ENCODE measurements around the gene ERP29. TPM values are rescaled to one million over a fixed set of nuclear protein-coding genes. Genes with fewer than 3 reads are reported as not detected.
"Not testable (repeated sequence)": the region's sequence is repeated elsewhere in the genome, so short reads cannot be mapped to it uniquely, and the experiment has no call there.

Gene ERP29
- total RNA-seq, 1 donor: 56.0 TPM

DNA sequence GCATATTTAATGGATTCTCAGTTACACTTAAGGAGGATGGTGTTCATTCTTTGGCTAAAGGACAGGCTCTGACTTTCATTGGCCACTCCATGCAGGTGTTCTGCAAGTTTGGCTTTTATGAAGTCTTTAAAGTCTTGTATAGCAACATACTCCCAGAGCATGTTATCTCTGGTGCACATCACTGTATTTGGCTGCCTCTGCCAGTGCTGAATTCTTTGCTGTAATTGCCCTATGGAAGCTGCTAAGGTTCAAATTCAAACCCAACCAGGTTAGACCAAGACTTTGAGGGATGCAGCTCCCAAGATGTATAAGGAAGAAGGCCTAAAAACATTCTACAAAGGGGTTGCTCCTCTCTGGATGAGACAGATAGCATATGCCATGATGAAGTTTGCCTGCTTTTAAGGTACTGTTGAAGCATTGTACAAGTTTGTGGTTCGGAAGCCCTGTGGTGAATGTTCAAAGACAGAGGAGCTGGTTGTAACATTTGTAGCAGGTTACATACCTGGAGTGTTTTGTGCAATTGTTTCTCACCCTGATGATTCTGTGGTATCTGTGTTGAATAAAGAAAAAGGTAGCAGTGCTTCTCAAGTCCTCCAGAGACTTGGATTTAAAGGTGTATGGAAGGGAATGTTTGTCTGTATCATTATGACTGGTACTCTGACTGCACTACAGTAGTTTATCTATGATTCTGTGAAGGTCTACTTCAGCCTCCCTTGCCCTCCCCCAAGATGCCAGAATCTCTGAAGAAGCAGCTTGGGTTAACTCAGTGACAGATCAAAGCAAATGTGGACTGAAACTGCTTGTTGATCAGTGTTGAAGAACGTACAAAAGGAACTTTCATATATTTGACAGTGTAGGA, 19.7 kb upstream of the ERP29 start:
- TF ChIP-seq, protein P1, sequence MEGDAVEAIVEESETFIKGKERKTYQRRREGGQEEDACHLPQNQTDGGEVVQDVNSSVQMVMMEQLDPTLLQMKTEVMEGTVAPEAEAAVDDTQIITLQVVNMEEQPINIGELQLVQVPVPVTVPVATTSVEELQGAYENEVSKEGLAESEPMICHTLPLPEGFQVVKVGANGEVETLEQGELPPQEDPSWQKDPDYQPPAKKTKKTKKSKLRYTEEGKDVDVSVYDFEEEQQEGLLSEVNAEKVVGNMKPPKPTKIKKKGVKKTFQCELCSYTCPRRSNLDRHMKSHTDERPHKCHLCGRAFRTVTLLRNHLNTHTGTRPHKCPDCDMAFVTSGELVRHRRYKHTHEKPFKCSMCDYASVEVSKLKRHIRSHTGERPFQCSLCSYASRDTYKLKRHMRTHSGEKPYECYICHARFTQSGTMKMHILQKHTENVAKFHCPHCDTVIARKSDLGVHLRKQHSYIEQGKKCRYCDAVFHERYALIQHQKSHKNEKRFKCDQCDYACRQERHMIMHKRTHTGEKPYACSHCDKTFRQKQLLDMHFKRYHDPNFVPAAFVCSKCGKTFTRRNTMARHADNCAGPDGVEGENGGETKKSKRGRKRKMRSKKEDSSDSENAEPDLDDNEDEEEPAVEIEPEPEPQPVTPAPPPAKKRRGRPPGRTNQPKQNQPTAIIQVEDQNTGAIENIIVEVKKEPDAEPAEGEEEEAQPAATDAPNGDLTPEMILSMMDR (IDR thresholded peaks at IDR 0.05; ENCODE audit: insufficient read depth, low read length): no peak
- H3K4me3 ChIP-seq (ENCODE audit: low read depth, low read length): no peak overlapping the region
- DNase-seq (ENCODE audit: low read depth): no peak

DNA sequence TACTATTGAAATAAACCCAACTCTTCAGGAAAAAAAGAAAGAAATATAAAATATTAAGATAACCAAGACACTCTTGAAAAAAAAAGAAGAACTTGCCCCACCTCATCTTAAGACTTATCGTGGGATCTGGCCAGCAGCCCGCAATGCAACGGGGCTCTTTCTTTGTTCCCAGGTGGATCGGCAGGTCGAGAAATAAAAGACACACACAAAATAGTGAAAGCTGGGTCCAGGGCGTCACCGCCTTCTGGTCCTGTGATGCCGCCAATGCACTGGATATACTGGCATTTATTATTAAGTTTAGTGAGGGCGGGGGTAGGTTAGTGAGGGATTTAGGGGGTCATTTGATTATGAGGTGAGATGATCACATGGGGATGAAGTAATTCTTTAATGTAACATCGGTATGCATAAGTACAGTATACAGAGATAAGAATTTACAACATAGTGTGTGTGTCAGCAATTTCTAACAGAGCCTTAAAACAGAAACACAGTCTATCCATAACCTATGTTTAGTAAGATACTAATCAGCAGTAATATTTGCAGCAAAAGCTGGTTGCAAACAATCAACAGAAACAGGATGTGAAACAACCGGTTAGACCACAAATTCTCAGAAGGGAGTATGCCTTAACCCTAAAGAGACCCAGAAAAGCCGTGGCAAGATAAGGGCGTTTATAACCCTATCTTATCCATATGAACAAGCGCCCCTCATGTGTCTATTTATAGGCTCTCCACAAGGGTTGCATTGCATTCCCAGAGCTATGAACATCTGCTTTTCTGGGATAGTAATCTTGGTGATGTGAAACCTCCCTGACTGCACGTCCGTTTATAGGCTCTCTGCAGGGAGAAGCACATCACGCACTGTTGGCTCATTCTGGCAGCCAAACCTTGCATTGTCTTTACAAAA, 18.8 kb upstream of the ERP29 start:
- H3K4me3 ChIP-seq (ENCODE audit: low read depth, low read length); DNase-seq (ENCODE audit: low read depth): not testable (repeated sequence)

DNA sequence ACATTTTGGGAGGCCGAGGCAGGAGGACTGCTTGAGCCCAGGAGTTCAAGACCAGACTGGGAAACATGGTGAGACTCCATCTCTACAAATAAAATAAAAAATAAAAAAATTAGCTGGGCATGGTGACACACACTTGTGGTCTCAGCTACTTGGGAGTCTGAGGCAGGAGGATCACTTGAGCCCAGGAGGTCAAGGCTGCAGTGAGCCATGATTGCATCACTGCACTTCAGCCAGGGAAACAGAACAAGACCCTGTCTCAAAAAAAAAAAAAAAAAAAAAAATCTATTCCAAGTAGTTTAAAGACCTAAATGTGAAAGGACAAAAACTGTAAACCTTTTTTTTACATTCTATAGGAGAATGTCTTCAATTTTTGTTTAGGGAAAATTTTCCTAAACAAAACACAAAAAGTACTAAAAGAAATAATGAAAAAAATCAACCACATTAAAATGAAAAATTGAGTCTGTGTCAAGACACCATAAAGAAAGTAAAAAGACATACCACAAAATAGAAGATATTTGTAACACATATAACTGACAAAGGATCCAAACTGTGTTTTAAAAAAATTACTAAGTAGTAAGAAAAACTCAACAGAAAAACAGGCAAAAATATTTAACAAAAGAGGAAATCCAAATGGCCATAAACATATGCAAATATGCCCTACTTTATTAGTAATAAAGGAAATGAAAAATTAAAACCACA, 17.3 kb upstream of the ERP29 start:
- TF ChIP-seq, protein P1 (IDR thresholded peaks at IDR 0.05; ENCODE audit: insufficient read depth, low read length): no peak
- DNase-seq (ENCODE audit: low read depth): no peak
- H3K4me3 ChIP-seq (ENCODE audit: low read depth, low read length): no peak overlapping the region

DNA sequence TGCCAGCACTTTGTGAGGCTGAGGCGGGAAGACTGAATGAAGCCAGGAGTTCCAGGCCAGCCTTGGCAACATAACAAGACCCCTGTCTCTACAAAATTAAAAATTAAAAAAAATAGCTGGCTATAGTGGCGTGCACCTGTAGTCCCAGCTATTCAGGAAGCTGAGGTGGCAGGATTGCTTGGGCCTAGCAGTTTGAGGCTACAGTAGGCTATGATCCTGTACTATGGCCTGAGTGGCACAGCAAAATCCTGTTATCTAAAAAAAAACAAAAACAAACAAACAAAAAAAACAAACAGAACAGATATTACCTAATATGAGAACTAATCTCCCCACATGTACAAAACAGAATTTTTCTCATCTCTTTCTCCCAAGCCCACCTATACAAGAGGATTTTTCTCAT, 15.9 kb upstream of the ERP29 start:
- DNase-seq (ENCODE audit: low read depth): no peak
- TF ChIP-seq, protein P1 (IDR thresholded peaks at IDR 0.05; ENCODE audit: insufficient read depth, low read length): no peak
- H3K4me3 ChIP-seq (ENCODE audit: low read depth, low read length): no peak overlapping the region

GRCh38 chr12:111998015-111998414, 15.2 kb upstream of the ERP29 start:
- TF ChIP-seq, protein P1 (IDR thresholded peaks at IDR 0.05; ENCODE audit: insufficient read depth, low read length): no peak
- no peak overlapping the region for H3K4me3 ChIP-seq (ENCODE audit: low read depth, low read length)
- DNase-seq (ENCODE audit: low read depth): no peak

- not testable (repeated sequence) for H3K4me3 ChIP-seq (ENCODE audit: low read depth, low read length); DNase-seq (ENCODE audit: low read depth)
These were observed 14.1 kb upstream of the ERP29 start for GRCh38 chr12:111999129-111999528.

DNA sequence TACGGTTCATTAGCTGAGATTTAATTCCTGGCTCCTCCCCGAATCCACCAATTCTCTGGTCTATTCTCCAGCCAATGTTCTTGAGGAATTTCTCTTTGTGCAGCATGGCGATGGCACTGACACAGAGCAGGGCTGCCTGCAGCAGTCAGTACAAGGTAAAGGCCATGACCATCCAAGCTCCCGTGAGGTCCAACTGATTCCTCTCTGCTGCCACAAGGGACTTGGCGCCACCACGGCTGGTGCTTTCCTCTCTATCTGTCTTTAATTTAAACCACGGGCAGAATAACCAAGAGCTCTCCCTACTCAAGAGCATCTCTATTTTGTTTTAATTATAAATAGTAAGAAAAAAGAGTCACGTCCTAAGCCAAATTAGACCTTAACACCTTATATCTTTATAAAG, 12.4 kb upstream of the ERP29 start:
- DNase-seq (ENCODE audit: low read depth): no peak
- H3K4me3 ChIP-seq (ENCODE audit: low read depth, low read length): no peak overlapping the region
- TF ChIP-seq, protein P1 (IDR thresholded peaks at IDR 0.05; ENCODE audit: insufficient read depth, low read length): no peak

Measured in fibroblast of the aortic adventitia (primary cell).